ENCODE measurements around the gene KDM4E. TPM values are rescaled to one million over a fixed set of nuclear protein-coding genes. Genes with fewer than 3 reads are reported as not detected.

The KDM4E gene
- polyA plus RNA-seq, 3 donors: not detected

Other genes starting within 250 kb of the KDM4E start
- 10 to 100 TPM; 29.3 to 56.3 (median 35.3) TPM for gene CWC15, start 51.7 kb upstream of the KDM4E start, polyA plus RNA-seq
- gene KDM4D, start 51.5 kb upstream of the KDM4E start, polyA plus RNA-seq: under 1 TPM; 0.20 to 0.65 (median 0.34) TPM
- not detected for gene KDM4F, start 24.2 kb downstream of the KDM4E start, polyA plus RNA-seq
- gene SRSF8, start 41.7 kb downstream of the KDM4E start, polyA plus RNA-seq: 10 to 100 TPM; 23.6 to 53.1 (median 25.6) TPM
- 10 to 100 TPM in 1 of 3 donors, 1 to 10 TPM in 2; 4.5 to 10.9 (median 6.3) TPM for gene ENDOD1, start 64.6 kb downstream of the KDM4E start, polyA plus RNA-seq
- gene SESN3, start 205.9 kb downstream of the KDM4E start, polyA plus RNA-seq: 10 to 100 TPM in 1 of 3 donors, 1 to 10 TPM in 2; 1.5 to 12.0 (median 2.6) TPM